ENCODE data around the gene H2AZ2. TPM values are rescaled to one million over a fixed set of nuclear protein-coding genes. Genes with fewer than 3 reads are reported as not detected.
A peak's percentile ranks its signal among the peaks of the same experiment; 100 is the strongest.

Gene H2AZ2
- total RNA-seq, 4 donors from 2014 or later: 99.6 to 418 (median 115) TPM

GRCh38 chr7:44885394-44886317, 37.8 kb upstream of the H2AZ2 start, which contains the start of gene PURB:
Gene PURB, minus strand, starts transcription at chr7:44885530. Its CDS starts 182 bp downstream, at chr7:44885348.
- peaks cover 16 to 48% (median 43%) of the 10 kb centered on the region in 4 donors for H3K4me1 ChIP-seq
- H3K4me3 ChIP-seq: peak within 1 kb of the TSS; percentile 82 to 97 (median 89)
- H3K27me3 ChIP-seq: no peaks in the 10 kb centered on the region
- TF ChIP-seq POLR2A (IDR thresholded peaks at IDR 0.05) (peak; percentile 96), EP300 (IDR thresholded peaks at IDR 0.05; ENCODE audit: low read depth) (peak; percentile 30), CTCF (IDR thresholded peaks at IDR 0.05) (no peak), POLR2AphosphoS5 (IDR thresholded peaks at IDR 0.05) (peak; percentile 94 to 98 (median 97))
- in situ Hi-C loops (cut with MboI; ENCODE audit: low pct_ligation_motif_present in 1 of 4, low pct_unique_long_range_greater_than_20kb in 1 of 4, low sequenced_read_pairs in 3 of 4) (no loop called here), intact Hi-C loops (cut with DNase I; ENCODE audit: low total_unique reads) (loop anchor here (2.0 kb wide), 1 partner anchor 37 kb away; the partner anchor contains the start of gene H2AZ2)
- 1 to 13% methylated on average over 3 to 46 of the region's 72 CpGs for WGBS, 2 donors (ENCODE audit: low coverage in 1 of 2)
- H3K27ac ChIP-seq: peak within 1 kb of the TSS; percentile 98 to 100 (median 98)
- DNase-seq: peak; percentile 96
- no peaks in the 10 kb centered on the region for H3K9me3 ChIP-seq
- H3K36me3 ChIP-seq: no peaks in the 10 kb centered on the region

- peak overlapping the region; percentile 98 to 100 (median 98) for H3K27ac ChIP-seq
- peaks cover 18 to 57% (median 50%) of the 10 kb centered on the region in 4 donors for H3K4me1 ChIP-seq
- intact Hi-C loops (cut with DNase I; ENCODE audit: low total_unique reads) (loop anchor here (2.0 kb wide), 1 partner anchor 36 kb away; the partner anchor contains the start of gene H2AZ2), in situ Hi-C loops (cut with MboI; ENCODE audit: low pct_ligation_motif_present in 1 of 4, low pct_unique_long_range_greater_than_20kb in 1 of 4, low sequenced_read_pairs in 3 of 4) (no loop called here)
- peak; percentile 59 for DNase-seq
- TF ChIP-seq POLR2A (IDR thresholded peaks at IDR 0.05) (peak; percentile 50), EP300 (IDR thresholded peaks at IDR 0.05; ENCODE audit: low read depth) (no peak), CTCF (IDR thresholded peaks at IDR 0.05) (no peak), POLR2AphosphoS5 (IDR thresholded peaks at IDR 0.05) (peak in 2 of 3 donors; percentile 18 to 64)
- H3K9me3 ChIP-seq: no peaks in the 10 kb centered on the region
- H3K36me3 ChIP-seq: no peaks in the 10 kb centered on the region
- H3K4me3 ChIP-seq: peak overlapping the region; percentile 82 to 97 (median 89)
- no peaks in the 10 kb centered on the region for H3K27me3 ChIP-seq
- WGBS, 2 donors (ENCODE audit: low coverage in 1 of 2): 2% methylated on average over 82 of the region's 107 CpGs; no CpG with 5 or more reads in 1 of the 2 donors
Observed at GRCh38 chr7:44884621-44885393, 36.9 kb upstream of the H2AZ2 start.

- no peaks in the 10 kb centered on the region for H3K27me3 ChIP-seq
- TF ChIP-seq POLR2A (IDR thresholded peaks at IDR 0.05) (no peak), POLR2AphosphoS5 (IDR thresholded peaks at IDR 0.05) (no peak), EP300 (IDR thresholded peaks at IDR 0.05; ENCODE audit: low read depth) (no peak), CTCF (IDR thresholded peaks at IDR 0.05) (no peak)
- peak overlapping the region; percentile 82 to 97 (median 89) for H3K4me3 ChIP-seq
- peaks cover 22 to 64% (median 54%) of the 10 kb centered on the region in 4 donors for H3K4me1 ChIP-seq
- H3K36me3 ChIP-seq: no peaks in the 10 kb centered on the region
- in situ Hi-C loops (cut with MboI; ENCODE audit: low pct_ligation_motif_present in 1 of 4, low pct_unique_long_range_greater_than_20kb in 1 of 4, low sequenced_read_pairs in 3 of 4): no loop called here
- peak overlapping the region; percentile 98 to 100 (median 98) for H3K27ac ChIP-seq
- 41 to 100% methylated on average over 1 to 24 of the region's 24 CpGs for WGBS, 2 donors (ENCODE audit: low coverage in 1 of 2)
- no peaks in the 10 kb centered on the region for H3K9me3 ChIP-seq
- intact Hi-C loops (cut with DNase I; ENCODE audit: low total_unique reads): loop anchor here (2.0 kb wide), 1 partner anchor 35 kb away; the partner anchor contains the start of gene H2AZ2
- DNase-seq: peak; percentile 11
Observed at GRCh38 chr7:44883961-44884620, 36.2 kb upstream of the H2AZ2 start.
